Endothelial cell of umbilical vein (primary cell): ENCODE measurements around the gene TRMT112. TPM values are rescaled to one million over a fixed set of nuclear protein-coding genes. Genes with fewer than 3 reads are reported as not detected.

Experiments used
- BruUV-seq: library from RNA; stranded (reverse); fragments of 400-500 nt; replicated peaks from 2 replicates; lab custom pipeline; 2021; lab: Mats Ljungman, UMichigan
- CTCF ChIA-PET: fragments of 300-600, 350-600 bp; sonication (Branson Sonifier 250); formaldehyde crosslinking; loops from one replicate; lab custom pipeline; 2021; ENCODE audit warnings: antibody characterized with exemption, inconsistent platforms; lab: Charles Lee
- POLR2A ChIA-PET: fragments of 300-600, 350-600 bp; sonication (Branson Sonifier 250); formaldehyde crosslinking; loops from one replicate; lab custom pipeline; 2021; ENCODE audit warnings: antibody characterized with exemption, inconsistent platforms; lab: Charles Lee
- DNase-seq: peaks from one replicate; pipeline ENCODE4 v3.0.0-alpha.2; 2011; ENCODE audit warnings: low read depth, low spot score
- FAIRE-seq: peaks from 2 replicates; lab custom pipeline; 2011; peaks lifted over from hg19 to GRCh38; lab: Jason Lieb, UNC
- H2AFZ ChIP-seq: 2 replicates; pipeline ENCODE4 v1.6.0; 2012; ENCODE audit warnings: low read depth, low read length, control low read depth, inconsistent platforms
- H3K27ac ChIP-seq: 2 replicates; pipeline ENCODE4 v1.5.1; 2011; ENCODE audit warnings: low read depth, mild to moderate bottlenecking, control low read depth, low read length, moderate library complexity; ENCODE audit not compliant: insufficient read depth
- H3K27me3 ChIP-seq, 2 experiments: 2 replicates each; pipeline versions ENCODE4 v1.6.0 to v1.6.1; 2011; ENCODE audit warnings: low read length in 2 of 2, mixed read lengths in 1 of 2; ENCODE audit not compliant: control insufficient read depth in 2 of 2, insufficient read depth in 2 of 2
- H3K36me3 ChIP-seq, 2 experiments: 2 replicates in 1 of 2; 3 replicates in 1 of 2; pipeline ENCODE4 v1.5.1; 2011; ENCODE audit warnings: low read length in 2 of 2, mild to moderate bottlenecking in 1 of 2, moderate library complexity in 1 of 2; ENCODE audit not compliant: control insufficient read depth in 2 of 2, insufficient read depth in 2 of 2; ENCODE audit errors: extremely low read depth in 1 of 2
- H3K4me1 ChIP-seq: 3 replicates; pipeline ENCODE4 v1.5.1; 2011; ENCODE audit warnings: mild to moderate bottlenecking, low read length; ENCODE audit not compliant: control insufficient read depth, insufficient read depth; ENCODE audit errors: extremely low read depth
- H3K4me2 ChIP-seq: 2 replicates; pipeline ENCODE4 v1.6.1; 2011; ENCODE audit warnings: low read length, control low read depth, mixed read lengths; ENCODE audit not compliant: insufficient read depth
- H3K4me3 ChIP-seq, 3 experiments: fragments of 200-600 bp in 1 of 3; sonication (generic), shearing (Covaris generic) in 1 of 3; replicated peaks in 1 of 3; 2 replicates each; pipeline ENCODE4 v1.5.1; 2011 to 2016; ENCODE audit warnings: control low read depth in 3 of 3, low read length in 3 of 3, mild to moderate bottlenecking in 2 of 3, inconsistent platforms in 1 of 3, low read depth in 1 of 3, moderate library complexity in 1 of 3; ENCODE audit not compliant: insufficient read depth in 1 of 3
- H3K79me2 ChIP-seq: 2 replicates; pipeline ENCODE4 v1.6.0; 2012; ENCODE audit warnings: low read length, inconsistent platforms; ENCODE audit not compliant: control insufficient read depth, insufficient read depth
- H3K9ac ChIP-seq: replicated peaks from 2 replicates; pipeline ENCODE3; 2011; ENCODE audit warnings: low read length, control low read depth; ENCODE audit not compliant: insufficient read depth; ENCODE audit errors: extremely low read depth
- H3K9me1 ChIP-seq: replicated peaks from 3 replicates; pipeline ENCODE4 v1.6.0; 2011; ENCODE audit warnings: mild to moderate bottlenecking, low read length; ENCODE audit not compliant: control insufficient read depth, insufficient read depth; ENCODE audit errors: extremely low read depth
- H3K9me3 ChIP-seq: replicated peaks from 2 replicates; pipeline ENCODE4 v1.5.1; 2012; ENCODE audit warnings: low read length, inconsistent platforms; ENCODE audit not compliant: control insufficient read depth, insufficient read depth
- H4K20me1 ChIP-seq: replicated peaks from 2 replicates; pipeline ENCODE3; 2011; ENCODE audit warnings: mild to moderate bottlenecking, low read length; ENCODE audit not compliant: control insufficient read depth, insufficient read depth; ENCODE audit errors: extremely low read depth
- CTCF ChIP-seq, 2 donors: IDR thresholded peaks; 1 replicate in 1 of 2; 2 replicates in 1 of 2; pipeline ENCODE4 v1.5.1; 2011; ENCODE audit warnings: low read length in 2 of 2, mild to moderate bottlenecking in 2 of 2, moderate library complexity in 2 of 2, control low read depth in 1 of 2, inconsistent platforms in 1 of 2, low read depth in 1 of 2; ENCODE audit not compliant: insufficient read depth in 1 of 2; ENCODE audit errors: extremely low read depth in 1 of 2
- EZH2 ChIP-seq: IDR thresholded peaks from 2 replicates; pipeline ENCODE4 v1.6.1; 2012; ENCODE audit warnings: borderline replicate concordance, low read depth, mild to moderate bottlenecking, moderate library complexity, low read length, inconsistent platforms; ENCODE audit not compliant: severe bottlenecking
- GATA2 ChIP-seq: IDR thresholded peaks from 2 replicates; pipeline ENCODE4 v1.7.0; 2011; ENCODE audit warnings: low read depth, mild to moderate bottlenecking, moderate library complexity, mixed read lengths, low read length; ENCODE audit not compliant: insufficient read length, insufficient read depth
- JUN ChIP-seq: IDR thresholded peaks from 2 replicates; pipeline ENCODE4 v1.6.1; 2011; ENCODE audit warnings: borderline replicate concordance, low read depth; ENCODE audit not compliant: insufficient read length, insufficient read depth
- MAX ChIP-seq: IDR thresholded peaks from 2 replicates; pipeline ENCODE4 v1.6.1; 2011; ENCODE audit not compliant: insufficient read depth, insufficient read length
- MYC ChIP-seq: IDR thresholded peaks from one replicate; pipeline ENCODE4 v1.6.1; 2011; ENCODE audit warnings: mild to moderate bottlenecking, low read depth, low read length
- POLR2A ChIP-seq: IDR thresholded peaks from 2 replicates; pipeline ENCODE4 v1.6.1; 2012; ENCODE audit warnings: low read depth, mild to moderate bottlenecking, control low read depth, low read length
- POLR2AphosphoS5 ChIP-seq: IDR thresholded peaks from 2 replicates; pipeline ENCODE4 v1.6.1; 2012; ENCODE audit warnings: low read depth, mild to moderate bottlenecking, control low read depth, low read length, moderate library complexity; ENCODE audit not compliant: insufficient read depth
- dilution Hi-C: fragments of 300-500 bp; cut with MboI; formaldehyde crosslinking; loops from one replicate; pipeline ENCODE4 v1.15.0; 2019; ENCODE audit warnings: low sequenced_read_pairs; ENCODE audit not compliant: extremely low pct_ligation_motif_present
- intact Hi-C: fragments of 100-400 bp; cut with micrococcal nuclease; formaldehyde crosslinking; loops from one replicate; pipeline ENCODE4 v1.10.0; 2022
- polyA plus RNA-seq, 4 experiments: library from polyadenylated mRNA; depleted of rRNA in 3 of 4; stranded (reverse) in 3 of 4; unstranded in 1 of 4; fragments of >200 nt; gene quantifications; 2 replicates each; pipeline versions ENCODE4 v1.2.1 to v1.2.3, GENCODE V29; 2011 to 2012; ENCODE audit warnings: missing spikeins in 1 of 4
- total RNA-seq: library from RNA; stranded (reverse); gene quantifications from 2 replicates; pipeline ENCODE4 v1.2.3, GENCODE V29; 2021

The TRMT112 gene
- total and polyA plus RNA-seq, 2 donors (not counting 3 experiments of a cell fraction or from before 2014, with no cell fraction given): 195 to 575 TPM

- TF ChIP-seq MAX: no peak
- TF ChIP-seq EZH2: no peak
- no peak for TF ChIP-seq MYC
- Histone ChIP-seq H3K27me3 (no peaks in the 10 kb centered on the region), H3K9me1 (no peaks in the 10 kb centered on the region), H3K4me2 (no peak overlapping the region), H3K9me3 (no peaks in the 10 kb centered on the region), H3K79me2 (no peaks in the 10 kb centered on the region), H3K4me3 (no peak overlapping the region), H4K20me1 (no peaks in the 10 kb centered on the region), H3K4me1 (no peaks in the 10 kb centered on the region), H3K27ac (no peak overlapping the region), H3K9ac (no peak overlapping the region), H2AFZ (no peak overlapping the region), H3K36me3 (no peaks in the 10 kb centered on the region)
- BruUV-seq: no TSS peak
- no peak for DNase-seq
- intact Hi-C loops: no loop called here
- no peak for FAIRE-seq
- dilution Hi-C loops: no loop called here
- POLR2A ChIA-PET: no interaction called here
- CTCF ChIA-PET: interaction anchor here (0.7 to 1.5 kb wide), 2 partner anchors 17 to 31 kb away, joined by 4 to 7 read pairs; partner anchors contain the start of gene PRDX5
Measured at GRCh38 chr11:64348383-64349024, 31.1 kb upstream of the TRMT112 start.

- TF ChIP-seq GATA2: no peak
- TF ChIP-seq CTCF (IDR thresholded peaks at IDR 0.05; ENCODE audit: extremely low read depth in 1 of 2, insufficient read depth in 1 of 2, low read depth in 1 of 2, low read length in 2 of 2): no peak
- TF ChIP-seq MAX: no peak
- no peak for TF ChIP-seq POLR2AphosphoS5
- no peak for TF ChIP-seq EZH2
- TF ChIP-seq JUN: no peak
- TF ChIP-seq MYC: no peak
- TF ChIP-seq POLR2A: no peak
- no TSS peak for BruUV-seq
- Histone ChIP-seq H3K9me1 (no peaks in the 10 kb centered on the region), H4K20me1 (no peaks in the 10 kb centered on the region), H3K36me3 (no peaks in the 10 kb centered on the region), H3K4me2 (no peak overlapping the region), H3K4me3 (no peak overlapping the region), H2AFZ (no peak overlapping the region), H3K9ac (no peak overlapping the region), H3K4me1 (no peaks in the 10 kb centered on the region), H3K27me3 (no peaks in the 10 kb centered on the region), H3K9me3 (no peaks in the 10 kb centered on the region), H3K79me2 (no peaks in the 10 kb centered on the region), H3K27ac (no peak overlapping the region)
- ChIA-PET POLR2A (no interaction called here), CTCF (interaction anchor here (7.0 kb wide), 1 partner anchor 9 kb away, joined by 107 read pairs; no protein-coding TSS in a partner anchor)
- dilution Hi-C loops (no loop called here), intact Hi-C loops (no loop called here)
- no peak for DNase-seq
- no peak for FAIRE-seq
Measured at GRCh38 chr11:64347193-64347867, 30.0 kb upstream of the TRMT112 start.
